ENCODE results near the gene ZNF37A.
A peak's percentile ranks its signal among the peaks of the same experiment; 100 is the strongest.
"Not testable (repeated sequence)": the region's sequence is repeated elsewhere in the genome, so short reads cannot be mapped to it uniquely, and the experiment has no call there.

The ZNF37A gene

DNA sequence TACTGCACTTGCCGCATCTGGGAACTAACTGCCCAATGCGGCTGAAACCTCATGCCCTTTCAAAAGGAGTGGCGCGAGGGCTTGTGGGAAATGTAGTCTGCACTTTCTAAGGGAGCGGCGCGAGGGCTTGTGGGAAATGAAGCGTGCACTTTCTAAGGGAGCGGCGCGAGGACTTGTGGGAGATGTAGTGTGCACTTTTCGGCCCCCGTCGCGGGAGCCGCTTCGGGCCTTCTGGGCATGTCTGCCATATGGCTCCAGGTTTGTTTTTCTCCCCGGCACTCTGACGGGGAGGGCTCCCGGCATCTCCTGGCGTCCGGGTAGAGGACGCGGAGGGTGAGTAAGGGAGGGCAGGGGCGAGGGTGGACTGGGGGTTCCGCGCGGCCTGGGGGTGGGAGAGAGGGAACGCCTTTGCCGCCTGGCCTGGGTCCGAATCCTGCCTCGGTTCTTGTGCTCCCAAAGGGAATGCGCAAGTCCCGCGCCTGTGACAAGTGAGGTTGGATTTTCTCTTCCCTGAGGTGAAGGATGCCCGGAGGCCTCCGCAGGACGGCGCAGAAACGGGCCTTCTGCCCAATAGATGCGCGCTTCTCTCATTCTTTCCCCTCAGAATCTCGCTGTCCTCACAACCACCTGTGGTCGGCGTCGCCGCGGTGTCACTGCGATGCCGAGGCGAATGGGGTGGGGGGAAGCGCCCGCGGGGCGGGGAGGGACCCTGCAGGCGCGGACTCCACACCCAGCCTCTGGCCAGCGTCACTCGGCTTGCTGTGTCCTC, at the start of gene ZNF37A:
TSS of gene ZNF37A (plus strand) at position 180 of the 769 bp plus-strand sequence. CDS start 2,281 bp downstream, outside the sequence.
- peak; percentile 88 for DNase-seq (ENCODE audit: low read depth, low spot score)

- no peak for DNase-seq (ENCODE audit: low read depth, low spot score)
Observed at GRCh38 chr10:38045129-38045528, 49.0 kb upstream of the ZNF37A start.

- no peak for DNase-seq (ENCODE audit: low read depth, low spot score)
Observed at GRCh38 chr10:38047666-38048065, 46.5 kb upstream of the ZNF37A start.

DNA sequence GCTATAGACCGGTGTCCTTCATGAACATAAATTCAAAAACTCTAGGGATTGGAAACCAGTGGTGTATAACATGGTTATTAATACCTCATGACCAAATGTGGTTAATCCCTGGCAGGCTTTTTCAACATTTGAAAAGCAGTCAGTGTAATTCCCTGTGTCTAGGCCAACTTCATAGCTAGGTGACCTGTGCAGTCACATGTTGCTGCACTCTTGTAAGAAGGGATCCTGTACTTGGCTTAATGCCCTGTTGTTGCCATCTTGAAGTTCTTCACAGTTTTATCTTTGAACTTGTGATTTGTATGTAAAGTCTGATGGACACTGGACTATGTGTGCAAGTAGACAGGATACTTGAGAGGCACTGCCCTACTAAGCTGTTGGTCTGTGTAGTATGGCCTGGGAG, 43.9 kb upstream of the ZNF37A start:
- no peak for DNase-seq (ENCODE audit: low read depth, low spot score)

GRCh38 chr10:38054361-38054797, 39.8 kb upstream of the ZNF37A start:
- no peak for DNase-seq (ENCODE audit: low read depth, low spot score)

DNA sequence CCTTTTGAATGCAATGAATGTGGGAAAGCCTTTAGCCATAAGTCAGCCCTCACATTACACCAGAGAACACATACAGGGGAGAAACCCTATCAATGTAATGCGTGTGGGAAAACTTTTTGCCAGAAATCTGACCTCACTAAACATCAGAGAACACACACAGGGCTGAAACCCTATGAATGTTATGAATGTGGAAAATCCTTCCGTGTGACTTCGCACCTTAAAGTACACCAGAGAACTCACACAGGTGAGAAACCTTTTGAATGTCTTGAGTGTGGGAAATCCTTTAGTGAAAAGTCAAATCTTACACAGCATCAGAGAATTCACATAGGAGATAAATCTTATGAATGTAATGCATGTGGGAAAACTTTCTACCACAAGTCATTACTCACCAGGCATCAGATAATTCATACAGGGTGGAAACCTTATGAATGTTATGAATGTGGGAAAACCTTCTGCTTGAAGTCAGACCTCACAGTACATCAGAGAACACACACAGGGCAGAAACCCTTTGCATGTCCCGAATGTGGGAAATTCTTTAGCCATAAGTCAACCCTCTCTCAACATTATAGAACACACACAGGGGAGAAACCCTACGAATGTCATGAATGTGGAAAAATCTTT, 38.8 kb upstream of the ZNF37A start:
- not testable (repeated sequence) for DNase-seq (ENCODE audit: low read depth, low spot score)

- DNase-seq (ENCODE audit: low read depth, low spot score) = not testable (repeated sequence)
Observed at GRCh38 chr10:38069663-38070062, 24.5 kb upstream of the ZNF37A start.

DNA sequence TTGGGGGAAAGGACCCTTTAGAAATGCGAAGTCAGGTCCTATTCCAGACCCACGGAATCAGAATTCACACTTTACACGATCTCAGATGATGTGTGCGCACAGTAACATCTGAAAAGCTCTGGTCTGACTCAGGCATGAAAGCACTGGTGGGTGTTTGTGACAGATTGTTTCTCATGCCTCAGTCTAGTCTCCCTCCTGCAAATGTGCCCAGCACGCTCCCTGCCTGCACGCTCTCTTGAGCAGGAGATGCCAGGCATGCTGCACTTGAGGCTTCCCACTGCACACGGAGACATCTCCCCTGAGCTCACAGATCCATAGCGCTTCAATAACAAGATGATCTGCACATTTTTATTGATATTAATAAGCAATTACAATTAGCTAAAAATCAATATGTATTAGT, 23.6 kb upstream of the ZNF37A start:
- DNase-seq (ENCODE audit: low read depth, low spot score) = no peak

- no peak for DNase-seq (ENCODE audit: low read depth, low spot score)
Observed at GRCh38 chr10:38072552-38072951, 21.6 kb upstream of the ZNF37A start.

DNA sequence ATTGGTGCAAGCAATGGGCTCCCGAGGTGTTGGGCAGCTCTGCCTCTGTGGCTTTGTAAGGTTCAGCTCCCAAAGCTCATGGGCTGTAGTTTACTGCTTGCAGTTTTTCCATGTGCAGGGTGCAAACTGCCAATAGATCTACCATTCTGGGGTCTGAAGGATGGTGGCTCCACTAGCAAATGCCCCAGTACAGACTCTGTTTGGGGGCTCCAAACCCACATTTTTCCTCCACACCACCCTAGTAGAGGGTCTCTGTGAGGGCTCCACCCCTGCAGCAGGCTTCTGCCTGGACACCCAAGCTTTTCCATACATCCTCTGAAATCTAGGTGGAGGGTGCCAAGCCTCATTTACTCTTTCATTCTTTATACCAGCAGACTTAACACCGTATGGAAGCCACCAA, 17.4 kb upstream of the ZNF37A start:
- no peak for DNase-seq (ENCODE audit: low read depth, low spot score)

GRCh38 chr10:38093318-38093717, 819 bp upstream of the ZNF37A start:
- DNase-seq (ENCODE audit: low read depth, low spot score) = not testable (repeated sequence)

DNA sequence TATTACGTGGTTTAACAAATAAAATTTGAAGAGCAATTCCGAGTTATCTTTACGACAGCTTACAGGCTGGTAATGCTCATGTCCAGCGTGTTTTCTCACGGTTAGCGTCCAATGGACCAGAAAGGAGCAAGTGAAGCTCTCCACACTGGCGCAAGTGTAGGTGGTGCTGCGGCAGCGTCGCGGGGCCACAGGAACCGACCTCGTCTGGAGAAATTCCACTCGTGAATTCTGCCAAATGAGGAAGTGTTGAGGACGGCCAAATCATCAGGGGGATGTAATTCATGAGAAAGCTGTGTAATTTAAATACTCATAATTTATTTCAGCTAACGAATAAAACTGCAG, 350 bp upstream of the ZNF37A start:
- DNase-seq (ENCODE audit: low read depth, low spot score) = no peak

- no peak for DNase-seq (ENCODE audit: low read depth, low spot score)
Observed at GRCh38 chr10:38094927-38095574, 914 bp downstream of the ZNF37A start.

GRCh38 chr10:38102880-38103279, 8.7 kb downstream of the ZNF37A start:
- DNase-seq (ENCODE audit: low read depth, low spot score) = no peak

DNA sequence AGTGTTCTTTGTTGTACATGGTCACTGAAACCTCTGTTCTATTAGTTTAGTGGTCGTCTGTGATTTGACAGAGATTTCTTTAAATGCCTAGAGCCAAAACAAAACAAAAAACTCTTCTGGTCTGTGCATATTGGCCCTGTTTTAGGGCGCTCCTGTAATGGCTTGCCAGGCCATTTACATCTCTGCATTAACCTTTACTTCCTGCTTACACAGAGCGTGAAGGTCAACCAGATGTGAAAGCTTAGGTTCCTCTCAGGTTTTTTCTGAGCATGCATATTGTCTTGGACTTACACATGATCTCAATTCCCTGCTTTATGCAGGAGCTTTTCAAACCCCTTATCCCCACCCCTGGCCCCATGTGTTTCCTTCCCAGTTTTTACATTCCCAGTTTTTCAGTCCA, 9.6 kb downstream of the ZNF37A start:
- no peak for DNase-seq (ENCODE audit: low read depth, low spot score)

- DNase-seq (ENCODE audit: low read depth, low spot score) = no peak
Observed at GRCh38 chr10:38112159-38112558, 18.0 kb downstream of the ZNF37A start.

- DNase-seq (ENCODE audit: low read depth, low spot score) = no peak
Observed at GRCh38 chr10:38118072-38118807, 24.1 kb downstream of the ZNF37A start.

- no peak for DNase-seq (ENCODE audit: low read depth, low spot score)
Observed at GRCh38 chr10:38119038-38119437, 24.9 kb downstream of the ZNF37A start.

DNA sequence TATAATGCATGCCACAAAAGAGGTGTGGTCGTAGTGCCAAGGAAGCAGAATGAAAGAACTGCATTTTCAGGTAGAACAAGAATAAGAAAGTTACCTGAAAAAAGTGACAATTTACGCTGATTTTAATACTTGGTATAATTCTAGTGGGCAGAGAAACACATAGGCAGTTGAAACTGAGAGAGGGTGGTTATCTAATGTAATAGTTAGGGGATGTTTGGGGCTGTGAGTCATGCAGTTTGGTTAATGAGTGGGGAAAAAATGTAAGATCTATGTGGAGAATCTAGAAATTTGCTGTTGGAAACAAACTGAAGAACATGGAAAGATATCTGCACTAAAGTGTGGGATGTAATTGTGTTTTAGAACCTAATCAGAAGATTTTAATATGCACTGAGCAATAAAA, 33.7 kb downstream of the ZNF37A start:
- DNase-seq (ENCODE audit: low read depth, low spot score) = no peak

GRCh38 chr10:38143587-38143986, 49.5 kb downstream of the ZNF37A start:
- DNase-seq (ENCODE audit: low read depth, low spot score) = no peak

DNA sequence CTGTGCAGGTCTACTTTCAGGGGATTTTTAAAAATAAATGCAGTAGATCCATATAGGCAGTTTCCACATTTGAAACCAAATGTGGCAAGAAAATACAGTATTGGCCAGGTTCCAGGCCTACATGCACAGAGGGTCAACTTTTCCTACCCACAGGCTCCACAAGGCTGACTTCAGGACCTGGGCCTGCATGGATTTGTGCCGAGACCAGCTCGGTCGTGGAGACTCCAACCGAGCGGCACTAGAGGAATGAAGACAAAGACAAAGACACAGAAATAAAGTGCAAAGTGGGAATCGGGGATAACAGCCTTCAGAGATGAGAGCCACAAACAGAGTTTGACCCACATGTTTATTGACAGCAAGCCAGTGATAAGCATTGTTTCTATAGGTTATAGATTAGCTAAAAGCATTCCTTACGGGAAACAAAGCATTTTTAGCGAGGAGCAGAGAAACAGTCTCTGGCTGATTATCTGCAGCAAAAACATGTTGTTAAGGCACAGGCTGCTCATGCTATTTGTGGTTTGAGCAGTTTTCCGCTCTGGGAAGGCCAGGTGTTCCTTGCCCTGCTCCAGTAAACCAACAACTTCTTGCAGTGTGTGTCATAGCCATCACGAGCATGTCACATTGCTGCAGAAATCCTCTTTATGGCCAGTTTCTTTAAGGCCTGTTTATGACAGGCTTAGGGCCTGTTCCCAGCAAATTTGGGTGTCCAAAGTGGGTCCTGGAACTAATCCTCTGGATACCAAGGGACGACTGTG, 52.6 kb downstream of the ZNF37A start:
- no peak for DNase-seq (ENCODE audit: low read depth, low spot score)

Data from activated CD4-positive, CD25-positive, alpha-beta regulatory T cell treated with anti-CD3 and anti-CD28 coated beads, Interleukin-2, amount 50 U/mL, for 16 hours (primary cell).